HepG2 (cell line): ENCODE measurements around the gene SRRT. TPM values are rescaled to one million over a fixed set of nuclear protein-coding genes. Genes with fewer than 3 reads are reported as not detected.

Experiments
- ATAC-seq: fragments of 200-7000 bp; cut with Tn5 transposase; 3 replicates; pipeline ENCODE4 v1.9.1; 2020; ENCODE audit warnings: mild to moderate bottlenecking, moderate library complexity
- BruUV-seq: library from RNA; stranded (reverse); fragments of 400-500 nt; replicated peaks from 2 replicates; lab custom pipeline; 2021; lab: Mats Ljungman, UMichigan
- CTCF ChIA-PET: fragments of 300-600 bp; formaldehyde crosslinking; extraction: SDS; loops from one replicate; lab custom pipeline; 2021; ENCODE audit warnings: low total read pairs, inconsistent platforms, low intra/inter-chr PET ratio; lab: Yijun Ruan, JAX
- POLR2A ChIA-PET: fragments of 350-600 bp; sonication (Branson Sonifier 250); formaldehyde crosslinking; loops from one replicate; lab custom pipeline; 2020; ENCODE audit warnings: antibody characterized with exemption, inconsistent platforms; lab: Yijun Ruan, JAX
- DNase-seq: peaks from one replicate; pipeline ENCODE4 v3.0.0-alpha.2; 2015; ENCODE audit warnings: low spot score
- FAIRE-seq: peaks from 3 replicates; lab custom pipeline; 2011; peaks lifted over from hg19 to GRCh38; lab: Jason Lieb, UNC
- H2AFZ ChIP-seq: one replicate; pipeline ENCODE4 v1.6.1; 2011; ENCODE audit warnings: low read length, inconsistent platforms
- H3K27ac ChIP-seq: fragments of 300-600 bp; 3 replicates; pipeline ENCODE4 v1.8.0; 2011; ENCODE audit warnings: mixed run types, mild to moderate bottlenecking, mixed read lengths, low read length, inconsistent platforms; ENCODE audit not compliant: insufficient read depth; ENCODE audit errors: extremely low read length
- H3K27me3 ChIP-seq, 2 experiments: fragments of 200-600 bp in 1 of 2; 2 replicates in 1 of 2; 3 replicates in 1 of 2; pipeline versions ENCODE4 v1.6.0 to v1.8.0; 2011; ENCODE audit warnings: low read length in 2 of 2, mild to moderate bottlenecking in 2 of 2, moderate library complexity in 2 of 2, inconsistent platforms in 1 of 2; ENCODE audit not compliant: insufficient read depth in 2 of 2, control insufficient read depth in 1 of 2
- H3K36me3 ChIP-seq, 2 experiments: fragments of 200-600 bp in 1 of 2; replicated peaks in 1 of 2; 2 replicates in 1 of 2; 3 replicates in 1 of 2; pipeline versions ENCODE4 v1.5.1 to v1.8.0; 2011; ENCODE audit warnings: low read length in 2 of 2, inconsistent platforms in 1 of 2; ENCODE audit not compliant: insufficient read depth in 2 of 2, control insufficient read depth in 1 of 2
- H3K4me1 ChIP-seq: 2 replicates; pipeline ENCODE4 v1.5.1; 2012; ENCODE audit warnings: low read length, inconsistent platforms; ENCODE audit not compliant: insufficient read depth
- H3K4me2 ChIP-seq: 2 replicates; pipeline ENCODE4 v1.6.0; 2011; ENCODE audit warnings: low read depth, low read length, inconsistent platforms
- H3K4me3 ChIP-seq, 3 experiments: fragments of 200-600 bp in 1 of 3; sonication (generic), shearing (Covaris generic) in 1 of 3; replicated peaks in 1 of 3; 2 replicates each; pipeline ENCODE4 v1.5.1; 2011 to 2016; ENCODE audit warnings: low read length in 3 of 3, inconsistent platforms in 2 of 3, low read depth in 2 of 3, mild to moderate bottlenecking in 2 of 3, control low read depth in 1 of 3, mixed read lengths in 1 of 3; ENCODE audit not compliant: insufficient read depth in 1 of 3
- H3K79me2 ChIP-seq: one replicate; pipeline ENCODE4 v1.6.1; 2011; ENCODE audit warnings: low read length, inconsistent platforms; ENCODE audit not compliant: insufficient read depth
- H3K9ac ChIP-seq: 2 replicates; pipeline ENCODE4 v1.6.0; 2011; ENCODE audit warnings: mild to moderate bottlenecking, low read depth, low read length, inconsistent platforms; ENCODE audit not compliant: insufficient read depth
- H3K9me3 ChIP-seq: 2 replicates; pipeline ENCODE4 v1.5.1; 2012; ENCODE audit warnings: mild to moderate bottlenecking, low read length
- H4K20me1 ChIP-seq: 2 replicates; pipeline ENCODE4 v1.6.0; 2011; ENCODE audit warnings: inconsistent platforms, mild to moderate bottlenecking, low read length, moderate library complexity; ENCODE audit not compliant: insufficient read depth
- AGO2 ChIP-seq: fragments of 200-400 bp; formaldehyde crosslinking; optimal IDR thresholded peaks from 2 replicates; pipeline ENCODE3; 2017; ENCODE audit warnings: mild to moderate bottlenecking, low read depth, low read length, moderate library complexity
- ATF7 ChIP-seq, 2 experiments: fragments of 450-650 bp in 1 of 2; sonication (generic) in 1 of 2; formaldehyde crosslinking in 1 of 2; IDR thresholded peaks; 2 replicates each; pipeline versions ENCODE4 v1.4.0 to v1.6.1; 2016 to 2020; ENCODE audit warnings: antibody characterized with exemption in 1 of 2, mild to moderate bottlenecking in 1 of 2, missing genetic modification reagents in 1 of 2
- ATRX ChIP-seq: sonication (generic); formaldehyde crosslinking; IDR thresholded peaks from 2 replicates; pipeline ENCODE4 v1.4.0; 2020; ENCODE audit warnings: missing genetic modification reagents, borderline replicate concordance
- CREB1 ChIP-seq, 2 experiments: fragments of 450-650 bp in 1 of 2; IDR thresholded peaks; 2 replicates each; pipeline ENCODE4 v1.6.1; 2016 to 2017; ENCODE audit warnings: control low read depth in 1 of 2, mild to moderate bottlenecking in 1 of 2, missing compliant biosample characterization in 1 of 2, missing genetic modification characterization in 1 of 2
- TFDP1 ChIP-seq: IDR thresholded peaks from 2 replicates; pipeline ENCODE4 v1.6.1; 2016; ENCODE audit warnings: missing compliant biosample characterization, missing genetic modification reagents, borderline replicate concordance
- THAP9 ChIP-seq: sonication (generic); formaldehyde crosslinking; IDR thresholded peaks from 2 replicates; pipeline ENCODE4; 2020; ENCODE audit warnings: missing genetic modification reagents, mild to moderate bottlenecking, borderline replicate concordance
- WGBS: methylation state at CpG from one replicate; pipeline ENCODE4 v1.1.6; 2017; ENCODE audit warnings: low lambda C conversion rate; 5-methylcytosine and 5-hydroxymethylcytosine counted together
- in situ Hi-C: cut with HindIII; loops from 2 replicates; pipeline ENCODE4 v1.10.0; 2017; ENCODE audit warnings: low pct_unique_long_range_greater_than_20kb; ENCODE audit not compliant: extremely low pct_ligation_motif_present
- intact Hi-C: fragments of 100-400 bp; cut with micrococcal nuclease; formaldehyde crosslinking; loops from one replicate; pipeline ENCODE4 v1.10.0; 2022; ENCODE audit not compliant: unreplicated experiment
- polyA plus RNA-seq, 8 experiments: library from polyadenylated mRNA; depleted of rRNA in 3 of 8; stranded (reverse) in 7 of 8; unstranded in 1 of 8; fragments of >200 nt; fragmentation: Illumina TruSeq in 4 of 8; extraction: Trizol in 4 of 8; gene quantifications; 2 replicates each; pipeline versions ENCODE4 v1.2.1 to v1.2.3, GENCODE V29; 2011 to 2016; ENCODE audit warnings: low read depth in 4 of 8, missing spikeins in 1 of 8, mixed read lengths in 1 of 8; ENCODE audit not compliant: insufficient read depth in 1 of 8
- total RNA-seq, 5 experiments: library from RNA; depleted of rRNA; stranded (reverse); fragments of >200 nt; fragmentation: Illumina TruSeq; extraction: Trizol; gene quantifications; 2 replicates each; pipeline ENCODE4 v1.2.3, GENCODE V29; 2016; ENCODE audit warnings: low read depth in 1 of 5

SRRT gene
- total and polyA plus RNA-seq, 2 of the 13 experiments (the other 11 are each of a cell fraction or from before 2014, with no cell fraction given): 26.2 to 106 TPM

GRCh38 chr7:100867040-100867775 is 7.7 kb upstream of the SRRT start, which contains the start of gene TRIP6:
Gene TRIP6 (plus strand): TSS chr7:100867387. CDS start chr7:100867498, 111 bp downstream.
- ChIA-PET POLR2A (no interaction called here), CTCF (no interaction called here)
- in situ Hi-C loops: no loop called here
- no peak within 1 kb of the TSS for H3K27ac ChIP-seq
- TF ChIP-seq ATRX (CRISPR knock-in tag): no peak
- TF ChIP-seq ATF7 (IDR thresholded peaks at IDR 0.05): peak; percentile 98
- TF ChIP-seq ATF7 (CRISPR knock-in tag; IDR thresholded peaks at IDR 0.05): no peak
- TF ChIP-seq AGO2: peak; percentile 34
- no peak for TF ChIP-seq THAP9
- TF ChIP-seq TFDP1: no peak
- TF ChIP-seq CREB1 (IDR thresholded peaks at IDR 0.05): peak; percentile 95
- no peak for TF ChIP-seq CREB1 (CRISPR knock-in tag; IDR thresholded peaks at IDR 0.05)
- BruUV-seq: no TSS peak
- no peaks in the 10 kb centered on the region; a peak in 1 of 5 replicates for H3K36me3 ChIP-seq
- H3K27me3 ChIP-seq: no peaks in the 10 kb centered on the region; a peak in 1 of 5 replicates
- H3K4me3 ChIP-seq: no peak within 1 kb of the TSS
- H3K79me2 ChIP-seq: no peaks in the 10 kb centered on the region
- no peak for ATAC-seq
- no peaks in the 10 kb centered on the region for H3K9me3 ChIP-seq
- no peak within 1 kb of the TSS for H2AFZ ChIP-seq
- intact Hi-C loops: no loop called here
- H3K9ac ChIP-seq: no peak within 1 kb of the TSS
- no peak for FAIRE-seq
- WGBS: 76% methylated on average over 26 of the region's 42 CpGs
- peaks cover 19% of the 10 kb centered on the region for H3K4me1 ChIP-seq
- DNase-seq: no peak
- no peak within 1 kb of the TSS for H3K4me2 ChIP-seq
- H4K20me1 ChIP-seq: no peaks in the 10 kb centered on the region
